ENCODE data around the gene SELENOF.

The SELENOF gene

GRCh38 chr1:86913896-86914600, at the start of gene SELENOF:
Gene SELENOF (minus strand): TSS chr1:86914126. CDS start chr1:86914111, 15 bp downstream.
- DNase-seq: peak; percentile 97 to 98

DNA sequence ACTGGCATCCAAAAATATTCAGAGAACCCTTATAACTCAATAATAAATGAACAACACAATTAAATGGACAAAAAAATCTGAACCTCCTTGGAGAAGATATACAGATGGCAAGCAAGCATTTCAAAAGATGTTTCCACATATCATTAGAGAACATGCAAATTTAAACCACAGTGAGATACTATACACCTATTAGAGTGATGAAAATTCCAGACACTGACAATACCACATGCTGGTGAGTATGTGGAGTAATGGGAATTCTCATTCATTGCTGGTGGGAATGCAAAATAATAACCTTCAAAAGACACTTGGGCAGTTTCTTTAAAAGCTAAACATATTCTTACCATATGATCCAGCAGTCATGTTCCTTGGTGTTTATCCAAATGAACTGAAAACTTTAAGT, 46.6 kb upstream of the SELENOF start:
- no peak for DNase-seq

- DNase-seq: no peak
Measured at GRCh38 chr1:86957221-86957620, 43.3 kb upstream of the SELENOF start.

- no peak for DNase-seq
Measured at GRCh38 chr1:86956221-86956620, 42.3 kb upstream of the SELENOF start.

GRCh38 chr1:86955678-86956077, 41.8 kb upstream of the SELENOF start:
- no peak for DNase-seq

- DNase-seq: no peak
Measured at GRCh38 chr1:86953167-86953566, 39.2 kb upstream of the SELENOF start.

DNA sequence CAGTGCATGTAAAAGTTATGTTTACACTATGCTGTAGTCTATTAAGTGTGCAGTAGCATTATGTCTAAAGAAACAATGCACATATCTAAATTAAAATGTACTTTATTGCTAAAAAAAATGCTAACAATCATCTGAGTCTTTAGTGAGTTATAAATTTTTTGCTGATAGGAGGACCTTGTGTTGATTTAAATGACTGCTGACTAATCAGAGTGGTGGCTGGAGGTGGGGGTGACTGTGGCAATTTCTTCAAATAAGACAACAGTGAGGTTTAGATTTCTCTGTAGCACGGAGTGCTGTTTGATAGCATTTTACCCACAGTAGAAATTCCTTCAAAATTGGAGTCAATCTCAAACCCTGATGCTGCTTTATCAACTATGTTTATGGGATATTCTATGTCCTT, 37.5 kb upstream of the SELENOF start:
- DNase-seq: no peak

- no peak for DNase-seq
Measured at GRCh38 chr1:86950712-86951419, 36.9 kb upstream of the SELENOF start.

DNA sequence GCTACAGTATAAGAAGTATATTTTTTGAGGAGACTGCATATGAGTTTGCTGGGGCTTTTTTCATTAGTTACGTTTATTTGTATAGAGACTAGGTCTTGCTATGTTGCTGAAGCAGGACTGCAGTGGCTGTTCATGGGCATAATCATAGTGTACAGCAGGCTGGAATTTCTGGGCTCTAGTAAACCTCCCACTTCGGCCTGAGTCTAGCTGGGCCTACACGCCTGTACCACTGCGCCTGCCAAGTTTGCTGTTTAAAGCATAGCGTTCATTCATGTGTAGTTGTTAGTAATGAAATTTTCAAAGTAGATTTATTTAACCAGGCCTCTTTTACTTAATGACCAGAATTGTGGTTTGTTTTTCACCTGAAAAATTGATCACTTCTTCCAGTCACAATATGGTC, 34.3 kb upstream of the SELENOF start:
- DNase-seq: no peak

DNA sequence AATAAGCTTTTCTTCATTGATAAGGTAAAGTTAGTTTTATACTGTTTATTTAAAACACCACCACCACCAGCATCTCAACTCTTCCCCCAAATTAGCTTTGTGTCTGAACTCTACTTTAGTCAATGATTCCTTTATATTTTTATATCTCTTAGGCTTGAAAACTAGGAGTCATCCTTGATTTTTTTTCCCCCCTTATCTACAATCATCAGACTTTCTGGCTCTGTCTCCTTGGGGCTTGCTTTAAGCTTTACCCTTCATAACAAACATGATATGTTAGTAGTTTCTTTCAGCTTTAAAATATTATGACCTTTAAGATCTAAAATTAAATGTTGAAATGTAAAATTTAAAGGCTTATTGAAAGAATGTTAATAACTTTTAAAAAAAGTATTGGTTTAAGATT, 28.8 kb upstream of the SELENOF start:
- no peak for DNase-seq

DNA sequence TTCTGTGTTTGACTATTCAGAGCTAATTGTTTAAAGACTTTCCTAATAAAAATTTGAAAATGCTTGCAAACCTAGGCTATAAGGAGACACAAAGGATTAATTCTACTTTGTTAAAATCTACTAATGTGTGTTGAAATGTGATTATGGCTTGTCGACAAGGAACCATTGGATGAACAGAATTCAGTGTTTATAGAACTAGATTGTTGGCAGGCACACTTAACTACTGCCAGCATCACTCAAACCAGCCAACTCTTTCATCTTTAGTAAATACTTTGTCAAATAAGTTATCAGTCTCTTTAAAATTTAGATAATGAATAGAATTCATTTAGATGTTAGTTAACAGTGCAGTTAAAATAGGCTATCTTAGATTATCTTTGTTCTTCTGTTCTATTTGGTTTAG, 28.1 kb upstream of the SELENOF start:
- DNase-seq: no peak

GRCh38 chr1:86940599-86940998, 26.7 kb upstream of the SELENOF start:
- DNase-seq: no peak

GRCh38 chr1:86939406-86939805, 25.5 kb upstream of the SELENOF start:
- no peak for DNase-seq

DNA sequence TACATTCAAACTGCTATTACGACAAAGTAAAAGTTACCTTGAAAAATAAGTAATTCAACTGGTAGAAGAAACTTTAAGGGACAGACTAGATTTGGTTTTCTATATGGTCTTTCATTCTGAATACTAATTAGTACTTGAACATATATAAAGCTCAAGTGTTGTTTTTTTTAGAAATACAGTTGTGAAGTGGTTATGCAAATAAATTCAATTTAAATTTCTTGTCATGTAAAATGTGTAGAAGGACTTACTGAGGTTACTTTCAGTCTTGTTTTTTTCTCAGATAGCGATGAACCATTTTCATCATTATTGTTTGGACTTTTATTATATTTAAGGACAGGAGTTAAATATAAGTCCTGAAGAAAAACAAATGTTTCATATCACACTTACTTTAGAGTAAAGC, 24.9 kb upstream of the SELENOF start:
- DNase-seq: no peak

GRCh38 chr1:86938450-86938849, 24.5 kb upstream of the SELENOF start:
- DNase-seq: no peak

- DNase-seq: no peak
Measured at GRCh38 chr1:86933562-86934377, 19.8 kb upstream of the SELENOF start.

DNA sequence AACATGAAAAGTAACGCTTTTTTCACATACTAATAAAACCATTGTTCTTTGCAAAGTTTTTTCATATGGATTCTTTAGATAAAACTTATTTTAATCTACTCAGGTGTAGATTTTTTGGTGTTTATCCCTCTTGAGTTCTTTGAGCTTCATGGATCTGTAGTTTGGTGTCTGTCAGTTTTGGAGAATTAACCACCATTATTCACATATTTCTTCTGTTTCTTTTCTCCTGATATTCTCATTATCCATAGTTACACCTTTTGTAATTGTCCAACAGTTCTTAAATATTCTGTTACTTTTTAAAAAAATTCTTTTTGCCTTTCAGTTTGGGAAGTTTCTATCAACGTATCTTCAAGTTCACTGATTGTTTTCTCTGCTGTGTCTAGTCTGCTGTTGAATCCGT, 19.1 kb upstream of the SELENOF start:
- no peak for DNase-seq

DNA sequence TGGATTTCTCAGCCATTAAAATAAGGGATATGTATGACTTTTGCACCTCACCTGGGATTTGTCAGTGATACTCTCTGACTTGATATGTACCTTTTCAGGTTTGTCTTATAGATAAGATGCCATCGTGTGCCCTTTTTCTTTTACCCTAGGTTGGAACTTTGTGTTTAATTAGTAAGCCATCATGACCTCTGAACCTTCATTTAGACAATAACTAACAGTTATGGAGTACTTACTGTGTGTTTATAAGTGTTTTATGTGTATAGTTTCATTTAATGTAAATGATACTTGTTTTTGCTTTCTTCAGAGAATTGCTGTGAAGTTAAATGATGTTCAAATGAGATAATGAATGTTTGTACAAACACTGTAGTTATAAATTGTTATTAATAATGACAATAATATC, 14.9 kb upstream of the SELENOF start:
- DNase-seq: no peak

GRCh38 chr1:86926883-86927282, 13.0 kb upstream of the SELENOF start:
- DNase-seq: no peak

GRCh38 chr1:86925742-86926141, 11.8 kb upstream of the SELENOF start:
- no peak for DNase-seq

- DNase-seq: no peak
Measured at GRCh38 chr1:86924324-86924960, 10.5 kb upstream of the SELENOF start.

GRCh38 chr1:86922445-86922844, 8.5 kb upstream of the SELENOF start:
- DNase-seq: no peak

DNA sequence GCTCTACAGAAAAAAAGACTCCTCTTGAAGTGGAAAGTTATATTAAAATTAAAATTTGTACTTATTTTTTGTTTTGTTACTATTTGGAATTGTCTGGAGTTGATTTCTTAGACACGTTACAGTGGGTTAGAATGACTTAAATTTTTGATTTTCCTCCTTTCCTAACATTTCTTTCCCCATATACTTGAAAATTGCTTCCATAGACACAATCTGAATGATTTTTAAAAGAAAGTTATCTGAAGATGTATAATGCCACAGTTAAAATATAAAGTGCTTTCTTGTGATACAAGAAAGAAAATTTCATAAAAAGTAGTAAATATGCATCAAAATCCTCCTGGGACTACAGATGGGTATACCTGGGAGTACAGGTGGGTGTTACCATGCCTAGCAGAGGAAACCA, 2.8 kb upstream of the SELENOF start:
- DNase-seq: no peak
